Neural cell (in vitro differentiated cells): Measurements from ENCODE around the gene NBEA. TPM values are rescaled to one million over a fixed set of nuclear protein-coding genes. Genes with fewer than 3 reads are reported as not detected.

ENCODE experiments used
- H2AFZ ChIP-seq: fragments of 200-600, 300-800 bp; sonication (generic), shearing (Covaris generic); 2 replicates; pipeline ENCODE4 v1.6.0; 2014; ENCODE audit warnings: low read depth, mild to moderate bottlenecking, antibody characterized with exemption, low read length, moderate library complexity
- H3F3A ChIP-seq: fragments of 200-600 bp; shearing (Covaris generic); 2 replicates; pipeline ENCODE4 v1.6.1; 2016; ENCODE audit warnings: mild to moderate bottlenecking, moderate library complexity, mixed read lengths, antibody characterized with exemption, low read length; ENCODE audit not compliant: insufficient read depth, poor library complexity, severe bottlenecking
- H3K27ac ChIP-seq: fragments of 200-600, 300-800 bp; sonication (generic), shearing (Covaris generic); 2 replicates; pipeline ENCODE4 v1.5.1; 2014; ENCODE audit warnings: mild to moderate bottlenecking, low read length, moderate library complexity
- H3K27me3 ChIP-seq: fragments of 300-800, 200-600 bp; sonication (generic), shearing (Covaris generic); 2 replicates; pipeline ENCODE4 v1.6.0; 2014; ENCODE audit warnings: mild to moderate bottlenecking, low read depth, low read length, moderate library complexity; ENCODE audit not compliant: insufficient read depth
- H3K36me3 ChIP-seq: fragments of 300-800, 200-600 bp; sonication (generic), shearing (Covaris generic); 2 replicates; pipeline ENCODE4 v1.5.1; 2014; ENCODE audit warnings: mild to moderate bottlenecking, antibody characterized with exemption, low read length, moderate library complexity; ENCODE audit not compliant: insufficient read depth
- H3K4me2 ChIP-seq: fragments of 300-800, 200-600 bp; sonication (generic), shearing (Covaris generic); 2 replicates; pipeline ENCODE4 v1.6.0; 2014; ENCODE audit warnings: mild to moderate bottlenecking, low read length
- H3K4me3 ChIP-seq: fragments of 300-800, 200-600 bp; sonication (generic), shearing (Covaris generic); 2 replicates; pipeline ENCODE4 v1.5.1; 2014; ENCODE audit warnings: mild to moderate bottlenecking, low read length, moderate library complexity
- H3K79me2 ChIP-seq: fragments of 200-600 bp; shearing (Covaris generic); replicated peaks from 2 replicates; pipeline ENCODE4 v1.6.0; 2014; ENCODE audit warnings: mild to moderate bottlenecking, low read length, moderate library complexity; ENCODE audit not compliant: insufficient read depth
- H3K9ac ChIP-seq: fragments of 300-800, 200-600 bp; sonication (generic), shearing (Covaris generic); 2 replicates; pipeline ENCODE4 v1.6.1; 2016; ENCODE audit warnings: mild to moderate bottlenecking, low read length, mixed read lengths
- H3K9me2 ChIP-seq: fragments of 200-600 bp; shearing (Covaris generic); 2 replicates; pipeline ENCODE4 v1.6.1; 2016; ENCODE audit warnings: mild to moderate bottlenecking, low read length, mixed read lengths; ENCODE audit not compliant: insufficient read depth
- H3K9me3 ChIP-seq: fragments of 200-600, 300-800 bp; sonication (generic), shearing (Covaris generic); 2 replicates; pipeline ENCODE4 v1.6.1; 2016; ENCODE audit warnings: mild to moderate bottlenecking, mixed run types, low read length, moderate library complexity, mixed read lengths
- H4K20me1 ChIP-seq: fragments of 200-600 bp; shearing (Covaris generic); 2 replicates; pipeline ENCODE4 v1.6.1; 2016; ENCODE audit warnings: mild to moderate bottlenecking, mixed run types; ENCODE audit not compliant: insufficient read depth
- CTCF ChIP-seq: fragments of 450-650 bp; IDR thresholded peaks from 2 replicates; pipeline ENCODE4 v1.5.1; 2014; ENCODE audit warnings: antibody characterized with exemption, mild to moderate bottlenecking, moderate library complexity; ENCODE audit not compliant: poor library complexity, severe bottlenecking
- EP300 ChIP-seq: fragments of 450-650 bp; conservative IDR thresholded peaks from 2 replicates; pipeline ENCODE4 v1.6.1; 2014; ENCODE audit warnings: antibody characterized with exemption, mild to moderate bottlenecking, moderate library complexity; ENCODE audit not compliant: poor library complexity, severe bottlenecking
- EZH2 ChIP-seq: fragments of 200-600, 300-800 bp; shearing (Covaris generic), sonication (generic); IDR thresholded peaks from 2 replicates; pipeline ENCODE4 v1.6.1; 2014; ENCODE audit warnings: antibody characterized with exemption, low read length, borderline replicate concordance, mild to moderate bottlenecking; ENCODE audit not compliant: insufficient read depth, poor library complexity, severe bottlenecking
- MXI1 ChIP-seq: fragments of 450-650 bp; conservative IDR thresholded peaks from 2 replicates; pipeline ENCODE4 v1.6.1; 2014; ENCODE audit warnings: antibody characterized with exemption, mild to moderate bottlenecking; ENCODE audit not compliant: poor library complexity, severe bottlenecking
- POLR2AphosphoS5 ChIP-seq: IDR thresholded peaks from 2 replicates; pipeline ENCODE4 v1.6.1; 2012
- RAD21 ChIP-seq: fragments of 450-650 bp; conservative IDR thresholded peaks from 2 replicates; pipeline ENCODE4 v1.6.1; 2014; ENCODE audit warnings: antibody characterized with exemption, mild to moderate bottlenecking, moderate library complexity
- REST ChIP-seq: IDR thresholded peaks from 2 replicates; pipeline ENCODE4 v1.6.1; 2012; ENCODE audit warnings: borderline replicate concordance
- SMC3 ChIP-seq: fragments of 450-650 bp; conservative IDR thresholded peaks from 2 replicates; pipeline ENCODE4 v1.6.1; 2014; ENCODE audit warnings: antibody characterized with exemption, mild to moderate bottlenecking, moderate library complexity; ENCODE audit not compliant: poor library complexity
- TAF1 ChIP-seq: IDR thresholded peaks from 2 replicates; pipeline ENCODE4 v1.6.1; 2012; ENCODE audit warnings: low read depth
- polyA plus RNA-seq: library from polyadenylated mRNA; depleted of rRNA; stranded (reverse); fragments of >200 nt; gene quantifications from 2 replicates; pipeline ENCODE4 v1.2.3, GENCODE V29; 2014

NBEA gene
- polyA plus RNA-seq, 1 donor from 2014 or later: 55.8 TPM

- Histone ChIP-seq H3K9me3 (no peaks in the 10 kb centered on the region), H3F3A (no peaks in the 10 kb centered on the region), H3K27ac (no peak overlapping the region), H3K79me2 (no peaks in the 10 kb centered on the region), H3K4me2 (no peak overlapping the region), H2AFZ (no peak overlapping the region), H3K36me3 (no peaks in the 10 kb centered on the region), H4K20me1 (no peaks in the 10 kb centered on the region), H3K27me3 (no peaks in the 10 kb centered on the region), H3K9ac (no peak overlapping the region), H3K4me3 (no peak overlapping the region), H3K9me2 (no peaks in the 10 kb centered on the region)
- TF ChIP-seq EZH2: no peak
- no peak for TF ChIP-seq SMC3
- no peak for TF ChIP-seq MXI1
- TF ChIP-seq POLR2AphosphoS5: no peak
- TF ChIP-seq EP300: no peak
- no peak for TF ChIP-seq TAF1
- TF ChIP-seq RAD21: no peak
- TF ChIP-seq REST: no peak
- TF ChIP-seq CTCF: no peak
Measured at GRCh38 chr13:34900288-34900739, 41.8 kb upstream of the NBEA start.

GRCh38 chr13:34901572-34901971 is 40.5 kb upstream of the NBEA start:
- Histone ChIP-seq H3K9me2 (no peaks in the 10 kb centered on the region), H4K20me1 (no peaks in the 10 kb centered on the region), H3K27ac (no peak overlapping the region), H2AFZ (no peak overlapping the region), H3F3A (no peaks in the 10 kb centered on the region), H3K36me3 (no peaks in the 10 kb centered on the region), H3K9ac (no peak overlapping the region), H3K79me2 (no peaks in the 10 kb centered on the region), H3K9me3 (no peaks in the 10 kb centered on the region), H3K4me3 (no peak overlapping the region), H3K27me3 (no peaks in the 10 kb centered on the region), H3K4me2 (no peak overlapping the region)
- TF ChIP-seq REST (no peak), RAD21 (no peak), EZH2 (no peak), CTCF (no peak), EP300 (no peak), TAF1 (no peak), MXI1 (no peak), SMC3 (no peak), POLR2AphosphoS5 (no peak)
